NCI-H2196 (cell line): ENCODE results near the gene BACH2.
"Not testable (repeated sequence)": the region's sequence is repeated elsewhere in the genome, so short reads cannot be mapped to it uniquely, and the experiment has no call there.

Experiments
- DNase-seq: peaks from one replicate; lab custom pipeline; 2025; ENCODE audit not compliant: unreplicated experiment; lab: John Stamatoyannopoulos, UW

BACH2 gene

GRCh38 chr6:89925826-89926225 is 370.8 kb downstream of the BACH2 start:
- no peak for DNase-seq

- DNase-seq, result no peak
These were observed 372.4 kb downstream of the BACH2 start for GRCh38 chr6:89924231-89924630.

DNA sequence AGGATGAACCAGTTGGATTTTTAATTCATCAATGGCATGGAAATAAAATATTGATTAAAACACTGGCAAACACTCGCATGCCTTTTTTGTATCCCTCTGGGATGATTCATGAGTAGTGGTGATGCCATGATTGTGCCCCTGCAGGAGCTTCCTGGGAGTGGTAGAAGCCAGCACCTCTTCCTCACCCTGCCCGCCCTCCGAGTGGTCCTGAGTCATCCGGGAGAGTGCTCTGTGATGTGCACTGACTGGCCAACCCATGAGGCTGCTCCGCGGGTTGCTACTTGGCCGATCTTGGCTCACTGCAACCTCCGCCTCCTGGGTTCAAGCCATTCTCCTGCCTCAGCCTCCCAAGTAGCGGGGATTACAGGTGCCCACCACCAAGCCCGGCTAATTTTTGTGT is 375.0 kb downstream of the BACH2 start:
- no peak for DNase-seq

DNA sequence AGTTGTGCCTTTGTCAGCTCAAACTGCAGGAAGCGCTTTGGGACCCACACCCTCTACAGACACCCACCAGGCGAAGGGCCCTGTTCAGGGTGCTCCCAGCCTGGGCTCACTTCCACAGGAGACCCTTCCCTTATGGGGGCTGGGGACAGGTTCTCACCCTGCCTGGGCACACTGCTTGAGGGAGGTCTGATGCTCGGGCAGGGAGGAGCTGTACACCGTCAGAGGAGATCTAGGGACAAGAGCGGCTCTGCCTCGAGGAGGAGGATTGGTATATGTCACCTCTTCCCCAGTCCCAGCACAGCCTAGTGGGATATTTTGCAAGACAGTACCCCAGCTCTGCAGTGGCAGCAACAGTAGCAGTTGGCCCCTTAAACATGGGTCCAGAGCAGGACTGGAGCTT is 375.4 kb downstream of the BACH2 start:
- no peak for DNase-seq

- DNase-seq, result no peak
These were observed 378.8 kb downstream of the BACH2 start for GRCh38 chr6:89917801-89918366.

- no peak for DNase-seq
These were observed 379.4 kb downstream of the BACH2 start for GRCh38 chr6:89917216-89917615.

DNA sequence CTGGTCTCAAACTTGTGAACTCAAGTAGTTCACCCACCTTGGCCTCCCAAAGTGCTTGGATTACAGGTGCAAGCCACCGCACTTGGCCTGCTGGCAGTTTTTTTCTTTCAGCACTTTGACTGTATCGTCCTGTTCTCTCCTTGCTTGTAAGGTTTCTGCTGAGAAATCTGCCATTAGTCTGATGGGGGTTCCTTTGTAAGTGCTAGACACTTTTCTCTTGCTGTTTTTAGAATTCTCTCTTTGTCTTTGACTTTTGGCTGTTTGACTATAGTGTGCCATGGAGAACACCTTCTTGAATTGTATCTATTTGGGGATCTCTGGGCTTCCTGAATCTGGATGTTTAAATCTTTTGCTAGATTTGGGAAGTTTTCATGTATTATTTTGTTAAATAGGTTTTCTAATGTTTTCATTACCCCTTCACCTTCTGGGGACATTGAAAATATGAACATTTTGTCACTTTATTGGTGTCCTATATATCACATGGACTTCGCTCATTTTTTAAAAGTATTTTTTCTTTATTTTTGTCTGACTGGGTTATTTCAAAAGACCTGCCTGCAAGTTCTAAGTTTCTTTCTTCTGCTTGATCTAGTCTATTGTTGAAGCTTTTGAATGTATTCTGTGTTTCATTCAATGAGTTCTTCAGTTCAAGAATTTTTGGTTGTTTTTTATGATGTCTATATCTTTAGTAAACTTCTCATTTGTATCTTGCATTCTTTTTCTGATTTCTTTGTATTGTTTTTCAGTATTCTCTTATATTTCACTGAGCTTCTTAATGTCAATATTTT is 380.3 kb downstream of the BACH2 start:
- DNase-seq, result no peak

DNA sequence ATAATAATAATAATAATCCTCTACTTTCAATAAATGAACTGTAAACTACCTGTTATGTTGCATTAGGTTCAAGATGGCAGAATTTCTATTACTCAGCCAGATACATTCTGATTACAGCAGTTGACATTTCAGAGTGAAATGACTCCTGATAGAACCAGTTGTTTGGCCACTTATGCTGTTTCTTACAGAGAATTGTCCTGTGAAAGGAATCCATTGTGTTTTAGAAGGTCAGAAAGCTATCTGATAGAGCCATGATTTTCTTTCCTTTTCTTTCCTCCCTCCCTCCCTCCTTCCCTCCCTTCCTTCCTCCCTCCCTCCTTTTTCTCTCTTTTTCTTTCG is 385.8 kb downstream of the BACH2 start:
- no peak for DNase-seq

DNA sequence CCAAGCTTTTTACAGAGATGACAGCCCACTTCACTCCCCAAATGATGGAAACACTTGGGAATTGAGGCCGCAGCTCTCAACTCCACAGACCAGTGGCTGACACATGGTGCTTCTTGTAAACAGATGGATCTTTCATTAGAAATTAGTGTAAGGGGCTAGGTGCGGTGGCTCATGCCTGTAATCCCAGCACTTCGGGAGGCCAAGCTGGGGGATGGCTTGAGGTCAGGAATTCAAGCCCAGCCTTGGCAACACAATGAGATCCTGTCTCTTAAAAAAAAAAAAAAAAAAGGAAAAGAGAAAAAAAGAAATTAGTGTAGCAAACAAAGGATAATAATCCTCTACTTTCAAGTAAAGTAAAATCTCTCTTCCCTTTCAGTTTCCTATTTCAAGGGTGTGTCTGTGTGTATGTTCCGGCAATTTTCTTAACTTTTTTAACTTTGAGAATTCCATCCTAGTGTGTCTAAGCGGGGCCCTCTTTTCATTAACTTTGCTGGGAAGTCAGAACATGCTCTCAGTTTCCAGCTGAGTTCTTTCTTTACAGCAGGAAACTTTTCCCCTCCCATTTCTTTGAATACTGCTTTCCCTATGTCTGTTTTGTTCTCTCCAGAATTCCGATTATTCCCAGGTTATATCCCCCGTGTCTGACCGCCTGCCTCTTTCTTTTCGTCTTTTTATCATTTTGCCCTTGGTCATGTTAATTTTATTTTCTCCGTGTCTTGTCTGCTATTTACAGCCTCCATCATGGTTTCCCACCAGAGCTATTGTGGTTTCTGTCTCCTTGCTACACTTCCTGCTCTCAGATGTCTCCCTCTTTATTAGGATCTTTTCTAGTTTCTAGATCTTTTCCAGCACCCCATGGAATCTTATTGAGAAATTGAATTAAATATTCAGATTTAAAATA is 386.4 kb downstream of the BACH2 start:
- DNase-seq, result not testable (repeated sequence)

DNA sequence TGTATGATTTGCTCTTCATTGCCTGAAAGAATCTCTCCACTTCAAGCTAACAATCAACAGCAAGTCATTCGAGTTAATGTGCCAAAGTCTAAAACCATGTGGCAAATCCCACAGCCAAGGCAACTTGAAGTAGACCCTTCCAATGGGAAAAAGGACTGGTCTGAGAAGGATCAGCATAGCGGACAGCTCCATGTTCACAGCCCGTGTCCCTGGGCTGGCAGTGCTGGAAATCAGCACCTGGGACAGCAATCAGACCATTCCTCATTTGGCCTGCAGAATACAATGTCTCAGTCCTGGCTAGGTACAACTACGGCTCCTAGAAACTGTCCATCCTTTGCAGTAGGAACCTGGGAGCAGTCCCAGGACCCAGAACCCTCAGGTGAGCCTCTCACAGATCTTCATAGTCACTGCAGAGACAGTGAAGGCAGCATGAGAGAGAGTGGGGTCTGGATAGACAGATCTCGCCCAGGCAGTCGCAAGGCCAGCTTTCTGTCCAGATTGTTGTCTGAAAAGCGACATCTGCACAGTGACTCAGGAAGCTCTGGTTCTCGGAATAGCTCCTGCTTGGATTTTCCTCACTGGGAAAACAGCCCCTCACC is 401.3 kb downstream of the BACH2 start:
- no peak for DNase-seq

DNA sequence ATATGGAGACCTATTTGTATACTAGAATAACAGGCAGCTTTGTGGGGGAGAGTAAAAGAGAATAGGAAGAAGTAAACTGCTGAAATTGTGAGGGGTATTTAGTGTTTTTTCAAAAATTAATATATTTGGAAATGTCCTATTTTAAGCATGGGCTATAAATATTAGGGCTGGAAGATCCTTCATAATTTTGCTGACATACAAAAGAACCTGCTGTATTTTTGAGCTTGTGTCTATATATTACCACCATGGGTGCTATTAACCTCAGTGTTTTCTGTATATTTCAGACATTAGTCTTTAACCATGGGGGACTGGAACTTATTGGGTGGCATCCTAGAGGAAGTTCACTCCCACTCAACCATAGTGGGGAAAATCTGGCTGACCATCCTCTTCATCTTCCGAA is 402.5 kb downstream of the BACH2 start, which contains the start of gene GJA10:
TSS of gene GJA10 (plus strand) at position 301 of the 400 bp plus-strand sequence. CDS start at position 301, 0 bp downstream.
- DNase-seq, result no peak

- DNase-seq, result not testable (repeated sequence)
These were observed 404.1 kb downstream of the BACH2 start for GRCh38 chr6:89892577-89892976.

DNA sequence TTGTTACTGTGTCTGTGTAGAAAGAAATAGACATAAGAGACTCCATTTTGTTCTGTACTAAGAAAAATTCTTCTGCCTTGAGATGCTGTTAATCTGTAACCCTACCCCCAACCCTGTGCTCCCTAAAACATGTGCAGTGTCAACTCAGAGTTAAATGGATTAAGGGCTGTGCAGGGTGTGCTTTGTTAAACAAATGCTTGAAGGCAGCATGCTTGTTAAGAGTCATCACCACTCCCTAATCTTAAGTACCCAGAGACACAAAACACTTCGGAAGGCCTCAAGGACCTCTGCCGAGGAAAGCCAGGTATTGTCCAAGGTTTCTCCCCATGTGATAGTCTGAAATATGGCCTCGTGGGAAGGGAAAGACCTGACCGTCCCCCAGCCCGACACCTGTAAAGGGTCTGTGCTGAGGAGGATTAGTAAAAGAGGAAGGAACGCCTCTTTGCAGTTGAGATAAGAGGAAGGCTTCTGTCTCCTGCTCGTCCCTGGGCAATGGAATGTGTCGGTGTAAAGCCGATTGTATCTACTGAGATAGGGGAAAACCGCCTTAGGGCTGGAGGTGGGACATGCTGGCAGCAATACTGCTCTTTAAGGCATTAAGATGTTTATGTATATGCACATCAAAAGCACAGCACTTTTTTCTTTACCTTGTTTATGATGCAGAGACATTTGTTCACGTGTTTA is 405.7 kb downstream of the BACH2 start:
- DNase-seq, result not testable (repeated sequence)

DNA sequence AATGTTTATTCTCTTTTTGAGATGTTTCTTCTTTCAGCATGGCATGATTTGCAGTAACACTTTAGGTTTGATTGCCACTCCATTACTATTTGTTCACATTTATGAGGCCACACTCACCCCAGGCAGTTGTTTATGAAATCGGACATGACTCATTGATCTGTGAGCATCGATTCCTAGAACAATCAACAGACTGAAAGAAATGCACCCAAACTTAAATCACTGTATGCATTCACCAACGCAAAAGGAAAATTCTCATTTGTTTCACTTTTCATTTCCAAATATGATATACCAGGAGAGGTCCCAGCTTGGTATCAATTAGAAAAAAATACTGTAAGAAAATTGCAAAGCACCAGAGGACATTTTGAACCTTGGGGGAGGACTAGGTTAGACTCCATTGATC is 407.8 kb downstream of the BACH2 start:
- no peak for DNase-seq

DNA sequence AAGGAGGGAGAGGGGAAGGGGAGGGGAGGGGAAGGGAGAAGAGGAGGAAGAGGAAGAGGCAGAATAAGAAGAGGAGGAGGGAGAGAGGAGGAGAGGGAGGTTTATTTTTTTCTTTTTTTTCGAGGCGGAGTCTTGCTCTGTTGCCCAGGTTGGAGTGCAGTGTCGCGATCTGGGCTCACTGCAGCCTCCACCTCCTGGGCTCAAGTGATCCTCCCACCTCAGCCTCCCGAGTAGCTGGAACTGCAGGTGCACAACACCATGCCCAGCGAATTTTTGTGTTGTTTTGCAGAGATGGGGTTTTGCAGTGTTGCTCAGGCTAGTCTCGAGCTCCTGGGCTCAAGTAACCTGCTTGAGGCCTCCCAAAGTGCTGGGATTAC is 408.5 kb downstream of the BACH2 start:
- no peak for DNase-seq

DNA sequence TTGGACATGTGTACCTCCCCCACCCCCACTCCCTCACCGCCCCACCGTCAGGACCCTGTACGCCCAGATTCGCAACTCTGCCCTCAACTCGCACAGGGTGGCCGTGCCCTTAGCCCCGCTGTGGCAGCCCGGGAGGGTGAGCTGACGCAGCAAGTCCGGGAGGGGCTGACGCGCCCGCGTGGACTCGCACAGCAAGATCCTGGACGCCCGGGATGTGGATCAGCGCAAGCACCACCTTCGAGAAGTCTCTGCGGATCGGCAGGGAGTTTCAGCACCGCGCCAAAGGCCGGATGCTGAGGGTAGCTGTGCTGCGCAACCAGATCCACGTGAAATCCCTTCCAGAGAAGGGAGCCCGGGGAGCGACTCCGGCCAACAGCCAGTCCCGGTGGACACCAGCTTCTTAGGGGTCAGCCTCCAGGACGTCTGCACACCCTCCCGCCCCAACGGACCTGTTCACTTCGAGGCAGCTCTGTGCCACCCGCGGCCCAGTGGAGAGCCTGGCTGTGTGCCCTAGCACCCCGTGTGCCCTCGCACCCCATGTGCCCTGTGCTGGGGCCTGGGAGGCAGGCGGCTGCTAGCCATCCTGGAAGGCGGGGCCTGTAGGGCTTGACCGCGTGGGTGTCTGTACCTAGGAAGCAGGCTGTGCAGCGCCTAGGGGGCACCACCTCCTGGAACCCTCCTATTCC is 409.0 kb downstream of the BACH2 start:
- DNase-seq, result no peak

GRCh38 chr6:89886378-89887120 is 410.1 kb downstream of the BACH2 start:
- no peak for DNase-seq
